HG03039 (cell line): Measurements from ENCODE around the gene CMTM4.
"Not testable (repeated sequence)": the region's sequence is repeated elsewhere in the genome, so short reads cannot be mapped to it uniquely, and the experiment has no call there.

Source experiments
- ATAC-seq: cut with Tn5 transposase; IDR thresholded peaks from one replicate; pipeline ENCODE4 v1.9.1; 2021; ENCODE audit warnings: mild to moderate bottlenecking, moderate library complexity; ENCODE audit not compliant: unreplicated experiment

Gene CMTM4

DNA sequence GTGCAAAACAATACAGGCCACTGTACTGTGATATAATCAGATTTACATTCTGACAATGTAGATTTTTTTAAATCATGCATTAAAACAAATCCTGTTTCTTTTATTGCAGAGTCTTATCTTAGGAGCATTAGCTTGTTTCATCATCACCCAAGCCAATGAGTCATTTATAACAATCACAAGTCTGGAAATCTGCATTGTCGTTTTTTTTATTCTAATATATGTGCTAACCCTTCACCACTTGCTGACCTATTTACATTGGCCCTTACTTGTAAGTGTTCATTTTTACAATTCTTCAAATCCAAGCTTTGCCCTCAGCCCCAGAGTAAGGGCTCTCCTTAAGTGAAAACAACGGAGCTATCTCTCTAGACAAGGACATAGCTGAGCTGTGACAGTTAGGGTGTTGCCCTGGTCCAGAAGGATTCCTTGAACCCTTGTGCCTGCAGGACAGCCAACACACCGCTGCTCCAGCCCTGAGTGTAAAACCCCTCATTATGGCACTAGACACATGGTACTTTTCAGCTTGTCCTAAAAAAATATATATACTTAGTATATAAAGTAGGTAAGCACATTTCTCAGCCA is 126.6 kb downstream of the CMTM4 start:
- ATAC-seq = no peak

DNA sequence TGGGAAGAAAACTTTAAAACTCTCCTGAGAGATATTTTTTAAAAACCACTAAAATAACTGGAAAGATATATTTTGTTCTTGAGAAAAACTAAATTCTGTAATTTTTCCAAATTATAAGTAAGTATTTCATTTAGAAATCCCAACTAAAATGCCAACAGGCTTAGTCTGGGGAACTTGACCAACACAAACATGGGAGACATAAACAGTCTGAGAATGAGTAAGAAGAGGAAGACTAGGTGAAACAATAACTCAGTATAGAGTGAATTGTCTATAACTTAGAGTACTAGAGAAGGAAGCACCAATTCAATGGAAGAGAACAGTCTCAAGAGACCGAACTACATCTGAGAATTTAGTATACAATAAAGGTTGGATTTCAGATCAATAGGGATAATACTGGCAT is 127.4 kb downstream of the CMTM4 start:
- ATAC-seq = no peak

DNA sequence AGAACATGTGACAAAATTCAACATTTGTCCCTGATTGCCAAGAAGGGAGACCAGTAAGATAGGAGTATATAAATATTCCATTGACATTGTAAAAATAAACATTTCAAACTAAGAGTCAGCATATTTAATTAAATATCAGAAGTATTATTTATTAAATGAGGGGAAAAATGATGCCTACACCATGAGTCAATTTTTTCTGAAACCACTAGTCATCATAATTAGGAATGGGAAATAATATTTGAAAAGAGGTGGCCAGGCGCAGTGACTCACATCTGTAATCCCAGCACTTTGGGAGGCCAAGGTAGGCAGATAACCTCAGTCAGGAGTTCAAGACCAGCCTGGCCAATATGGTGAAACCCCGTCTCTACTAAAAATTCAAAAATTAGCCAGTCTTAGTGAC is 128.2 kb downstream of the CMTM4 start:
- no peak for ATAC-seq

DNA sequence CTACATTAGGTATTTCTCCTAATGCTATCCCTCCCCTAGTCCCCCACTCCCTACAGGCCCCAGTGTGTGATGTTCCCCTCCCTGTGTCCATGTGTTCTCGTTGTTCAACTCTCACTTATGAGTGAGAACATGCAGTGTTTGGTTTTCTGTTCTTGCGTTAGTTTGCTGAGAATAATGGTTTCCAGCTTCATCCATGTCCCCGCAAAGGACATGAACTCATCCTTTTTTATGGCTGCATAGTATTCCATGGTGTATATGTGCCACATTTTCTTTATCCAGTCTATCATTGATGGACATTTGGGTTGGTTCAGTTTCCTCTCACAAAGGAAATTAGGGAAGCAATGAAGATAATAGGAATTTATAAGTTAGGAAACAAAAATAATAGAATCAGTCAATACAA is 129.3 kb downstream of the CMTM4 start:
- not testable (repeated sequence) for ATAC-seq

DNA sequence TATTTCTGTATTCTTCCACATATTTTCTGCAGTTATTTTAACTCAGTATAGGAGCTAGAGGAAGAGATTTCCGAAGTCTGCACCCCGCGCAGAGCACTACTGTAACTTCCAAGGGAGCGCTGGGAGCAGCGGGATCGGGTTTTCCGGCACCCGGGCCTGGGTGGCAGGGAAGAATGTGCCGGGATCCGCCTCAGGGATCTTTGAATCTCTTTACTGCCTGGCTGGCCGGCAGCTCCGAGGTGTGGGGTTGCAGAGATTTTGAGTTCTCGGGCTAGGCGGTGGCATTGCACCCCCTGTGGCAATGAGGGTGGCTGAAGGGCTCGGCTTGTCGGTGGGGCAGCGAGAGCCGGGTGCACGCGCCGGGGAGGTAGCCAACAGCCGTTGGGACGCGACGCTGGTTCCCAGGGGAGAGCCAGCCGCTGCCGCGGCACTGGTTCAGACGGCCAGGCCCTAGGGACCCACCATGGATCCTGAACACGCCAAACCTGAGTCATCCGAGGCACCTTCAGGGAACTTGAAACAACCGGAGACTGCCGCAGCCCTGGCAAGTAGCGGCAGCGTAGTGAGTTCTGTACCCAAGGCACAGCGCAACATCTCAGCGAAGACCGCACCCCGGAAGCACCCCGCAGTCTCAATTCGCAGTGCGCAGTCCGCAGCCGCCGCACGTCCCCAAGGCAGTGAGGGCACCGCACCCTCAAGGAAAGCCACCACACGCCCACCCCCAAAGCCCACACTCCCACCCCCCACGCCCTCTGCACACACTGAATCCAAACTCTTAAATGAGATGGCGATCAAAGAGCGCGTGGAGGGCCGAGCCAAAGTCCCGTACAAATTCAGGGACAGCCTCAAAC is 130.3 kb downstream of the CMTM4 start, which contains the start of gene CMTM1:
TSS of gene CMTM1 (plus strand) at position 389 of the 851 bp plus-strand sequence. CDS start at position 464, 75 bp downstream.
- ATAC-seq = no peak
